Kidney epithelial cell (primary cell): Measurements from ENCODE around the gene GRIK4. TPM values are rescaled to one million over a fixed set of nuclear protein-coding genes. Genes with fewer than 3 reads are reported as not detected.
A peak's percentile ranks its signal among the peaks of the same experiment; 100 is the strongest.

Source experiments
- DNase-seq: peaks from one replicate; pipeline ENCODE4 v3.0.0-alpha.2; 2010; ENCODE audit warnings: low read depth
- H3K27me3 ChIP-seq: 2 replicates; pipeline ENCODE4 v1.6.0; 2011; ENCODE audit warnings: low read length; ENCODE audit not compliant: control insufficient read depth, insufficient read depth
- H3K36me3 ChIP-seq: 2 replicates; pipeline ENCODE4 v1.5.1; 2011; ENCODE audit warnings: low read length; ENCODE audit not compliant: control insufficient read depth, insufficient read depth
- H3K4me3 ChIP-seq: 2 replicates; pipeline ENCODE4 v1.5.1; 2011; ENCODE audit warnings: low read depth, mild to moderate bottlenecking, control low read depth, low read length
- CTCF ChIP-seq: IDR thresholded peaks from 2 replicates; pipeline ENCODE4 v1.5.1; 2011; ENCODE audit warnings: mild to moderate bottlenecking, moderate library complexity, low read length, control low read depth, inconsistent platforms; ENCODE audit not compliant: insufficient read depth, poor library complexity, severe bottlenecking
- total RNA-seq: library from RNA; depleted of rRNA; stranded (reverse); fragments of >200 nt; gene quantifications from 2 replicates; pipeline ENCODE4 v1.2.3, GENCODE V29; 2015

The GRIK4 gene
- total RNA-seq, 1 donor from 2014 or later = 0.17 TPM

- DNase-seq = no peak
- Histone ChIP-seq H3K27me3 (peaks cover 2% of the 10 kb centered on the region), H3K4me3 (no peak overlapping the region), H3K36me3 (no peaks in the 10 kb centered on the region)
- TF ChIP-seq CTCF = no peak
Measured at GRCh38 chr11:120625565-120625964, 114.0 kb downstream of the GRIK4 start.

DNA sequence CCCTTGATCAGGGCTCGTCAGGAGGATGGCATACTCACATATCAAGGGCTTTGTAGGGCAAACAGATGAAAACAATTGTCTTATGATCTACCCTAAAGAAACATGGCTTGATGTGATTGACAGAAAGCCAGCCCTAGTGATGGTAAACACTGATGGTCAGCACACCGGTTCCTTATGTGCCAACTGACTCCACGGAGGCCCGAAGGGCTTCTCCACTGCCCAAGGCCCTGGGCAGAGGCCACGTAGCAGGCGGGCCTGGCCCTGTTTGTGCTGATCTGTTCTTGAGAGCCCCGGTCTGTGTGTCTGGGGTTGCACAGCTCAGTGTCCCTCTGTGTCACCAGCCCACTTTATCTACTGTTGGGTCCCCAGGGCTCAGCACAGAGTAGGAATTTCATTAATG, 115.2 kb downstream of the GRIK4 start:
- peaks cover 2% of the 10 kb centered on the region for H3K27me3 ChIP-seq
- no peak overlapping the region for H3K4me3 ChIP-seq
- no peak for TF ChIP-seq CTCF
- no peaks in the 10 kb centered on the region for H3K36me3 ChIP-seq
- no peak for DNase-seq

DNA sequence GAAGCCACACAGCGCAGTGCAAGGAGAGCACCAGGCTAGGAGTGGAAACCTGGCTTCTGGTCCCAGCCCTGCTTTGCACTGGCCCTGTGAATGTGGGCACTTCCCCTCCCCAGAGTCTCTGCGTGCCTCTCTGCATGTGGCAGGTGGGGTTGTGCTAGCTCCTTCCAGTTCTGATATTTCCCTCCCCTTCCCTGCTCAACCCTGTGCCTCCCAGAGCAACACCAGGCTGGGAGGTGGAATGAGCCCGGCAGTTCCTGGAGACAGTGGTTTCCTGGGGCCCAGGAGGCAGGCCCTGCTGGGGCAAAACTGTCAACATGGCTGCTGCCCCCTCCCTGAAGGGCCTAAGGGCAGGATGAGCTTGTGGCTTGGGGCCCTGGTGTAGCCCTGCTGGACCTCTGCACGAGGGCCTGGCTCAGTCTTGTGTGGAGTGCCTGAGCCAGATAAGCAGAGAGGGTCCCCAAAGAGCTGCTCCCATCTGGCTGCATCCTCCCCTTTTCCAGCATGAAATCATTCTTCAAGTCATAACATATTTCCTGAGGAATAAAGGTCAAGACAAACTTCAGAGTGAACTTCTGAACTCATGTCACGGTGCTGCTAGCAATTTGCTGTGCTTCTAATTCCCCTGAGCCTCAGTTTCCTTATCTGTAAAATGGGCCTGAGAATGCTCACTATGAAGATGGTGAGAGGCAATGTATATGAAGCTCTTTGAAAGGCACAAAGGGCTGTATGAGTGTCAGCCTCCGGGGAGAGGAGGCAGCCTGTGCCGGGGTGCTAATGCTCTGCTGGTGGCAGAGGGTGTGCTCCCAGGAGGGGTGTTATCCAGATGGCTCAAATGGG, 116.0 kb downstream of the GRIK4 start:
- Histone ChIP-seq H3K4me3 (no peak overlapping the region), H3K36me3 (no peaks in the 10 kb centered on the region), H3K27me3 (peaks cover 2% of the 10 kb centered on the region)
- DNase-seq = no peak
- TF ChIP-seq CTCF = no peak

DNA sequence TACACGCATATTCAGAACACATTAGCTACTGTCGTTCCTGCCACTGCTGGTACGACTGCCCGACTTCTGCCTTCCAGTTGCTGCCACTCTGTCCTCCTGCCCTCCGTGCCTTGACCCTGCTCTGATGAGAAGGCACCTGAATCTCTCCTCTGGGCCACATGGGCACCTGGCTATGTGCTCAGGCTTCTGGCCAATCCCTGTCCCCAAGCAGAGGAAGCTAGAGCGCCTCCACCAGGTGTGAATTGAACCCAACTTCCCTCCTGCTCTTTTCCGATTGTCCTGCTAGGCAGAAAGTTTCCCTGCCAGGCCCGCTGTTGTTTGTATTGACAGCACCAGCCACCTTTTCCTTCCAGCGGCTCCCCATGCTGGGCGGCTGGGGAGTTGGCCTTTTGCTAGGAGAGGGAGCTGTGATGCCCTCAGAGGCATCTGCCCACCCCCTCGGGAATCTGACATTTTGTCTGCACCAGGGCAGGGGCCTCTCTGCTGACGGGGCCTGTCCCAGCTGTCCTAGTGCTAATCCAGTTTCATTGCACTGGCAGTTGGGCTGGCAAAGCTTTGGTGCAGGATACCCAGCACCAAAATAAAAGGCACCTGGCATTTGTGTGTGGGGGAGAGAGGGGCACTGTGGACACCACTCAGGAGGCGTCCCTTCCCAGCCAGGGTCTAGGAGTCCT, 118.0 kb downstream of the GRIK4 start:
- Histone ChIP-seq H3K36me3 (no peaks in the 10 kb centered on the region), H3K4me3 (no peak overlapping the region), H3K27me3 (peaks cover 2% of the 10 kb centered on the region)
- no peak for TF ChIP-seq CTCF
- DNase-seq = no peak

DNA sequence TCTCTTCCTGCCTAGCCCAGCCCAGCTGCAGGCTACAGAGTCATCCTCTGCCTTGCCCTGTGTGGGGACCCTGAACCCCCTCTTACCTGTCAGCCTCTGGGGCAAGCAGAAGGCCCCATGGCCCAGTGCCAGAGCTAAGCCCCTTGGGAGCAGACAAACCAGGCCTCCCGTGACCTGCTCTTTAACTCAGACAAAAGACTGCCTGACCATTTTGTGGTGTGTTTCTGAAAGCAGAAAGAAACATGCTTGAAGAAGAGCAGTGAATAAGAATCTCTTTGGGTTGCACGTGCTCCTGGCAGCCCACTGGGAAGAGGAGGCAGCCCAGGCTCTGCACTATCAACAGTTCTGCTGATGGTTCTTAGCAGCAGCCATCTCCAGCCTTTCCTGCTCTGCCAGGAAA, 118.6 kb downstream of the GRIK4 start:
- DNase-seq = no peak
- TF ChIP-seq CTCF = no peak
- H3K27me3 ChIP-seq = peaks cover 5% of the 10 kb centered on the region
- H3K4me3 ChIP-seq = no peak overlapping the region
- H3K36me3 ChIP-seq = no peaks in the 10 kb centered on the region

DNA sequence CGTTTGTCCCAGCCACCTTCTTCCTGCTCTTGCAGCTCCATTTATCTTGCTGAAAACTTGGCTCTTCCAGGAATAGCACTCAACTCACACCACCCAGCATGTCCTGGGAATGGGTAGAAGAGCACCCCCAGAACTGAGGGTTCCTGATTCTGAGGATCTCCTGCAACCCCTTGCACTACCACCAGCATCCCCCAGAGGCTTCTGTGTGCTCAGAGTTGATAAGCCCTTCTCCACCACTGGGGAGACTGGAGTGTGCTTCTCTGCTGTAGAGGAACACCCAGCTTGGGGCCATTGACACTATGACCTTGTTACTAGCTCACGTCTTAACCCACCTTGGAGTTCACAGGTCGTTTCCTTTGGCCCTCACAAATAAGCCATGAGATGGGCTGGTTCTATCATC, 121.0 kb downstream of the GRIK4 start:
- Histone ChIP-seq H3K4me3 (no peak overlapping the region), H3K36me3 (no peaks in the 10 kb centered on the region), H3K27me3 (peaks cover 5% of the 10 kb centered on the region)
- peak; percentile 6 for TF ChIP-seq CTCF
- DNase-seq = no peak
